Stimulated activated naive CD8-positive, alpha-beta T cell treated with anti-CD3 and anti-CD28 coated beads, Interleukin-15, Interleukin-2, amounts not matched to agents 100 ng/mL and 50 ng/mL, for 24 hours (primary cell): ENCODE results near the gene CTH.
A peak's percentile ranks its signal among the peaks of the same experiment; 100 is the strongest.
"Not testable (repeated sequence)": the region's sequence is repeated elsewhere in the genome, so short reads cannot be mapped to it uniquely, and the experiment has no call there.

ENCODE experiments used
- H3K27ac Mint-ChIP-seq: one replicate; pipeline ENCODE4 v1.8.0; 2021; ENCODE audit warnings: mild to moderate bottlenecking, mixed read lengths
- H3K27me3 Mint-ChIP-seq: one replicate; pipeline ENCODE4 v1.8.0; 2021; ENCODE audit warnings: mixed read lengths
- H3K36me3 Mint-ChIP-seq: one replicate; pipeline ENCODE4 v1.8.0; 2021; ENCODE audit warnings: low read depth, mixed read lengths
- H3K4me1 Mint-ChIP-seq: one replicate; pipeline ENCODE4 v1.8.0; 2021; ENCODE audit warnings: low read depth, mixed read lengths
- H3K4me3 Mint-ChIP-seq: one replicate; pipeline ENCODE4 v1.8.0; 2021; ENCODE audit warnings: mild to moderate bottlenecking, mixed read lengths
- H3K9me3 Mint-ChIP-seq: one replicate; pipeline ENCODE4 v1.8.0; 2021; ENCODE audit warnings: mixed read lengths

Gene CTH

GRCh38 chr1:70392626-70393025 lies 18.4 kb upstream of the CTH start:
- peaks cover 12% of the 10 kb centered on the region for H3K27me3 Mint-ChIP-seq
- H3K36me3 Mint-ChIP-seq, result no peaks in the 10 kb centered on the region
- H3K9me3 Mint-ChIP-seq, result no peaks in the 10 kb centered on the region
- H3K27ac Mint-ChIP-seq, result no peak overlapping the region
- no peak overlapping the region for H3K4me3 Mint-ChIP-seq
- H3K4me1 Mint-ChIP-seq, result no peaks in the 10 kb centered on the region

GRCh38 chr1:70396607-70397006 lies 14.5 kb upstream of the CTH start:
- H3K4me1 Mint-ChIP-seq, result no peaks in the 10 kb centered on the region
- H3K9me3 Mint-ChIP-seq, result no peaks in the 10 kb centered on the region
- H3K27ac Mint-ChIP-seq, result no peak overlapping the region
- peaks cover 3% of the 10 kb centered on the region for H3K27me3 Mint-ChIP-seq
- H3K4me3 Mint-ChIP-seq, result no peak overlapping the region
- H3K36me3 Mint-ChIP-seq, result no peaks in the 10 kb centered on the region

GRCh38 chr1:70397013-70397412 lies 14.1 kb upstream of the CTH start:
- Mint-ChIP-seq H3K4me3 (no peak overlapping the region), H3K27ac (no peak overlapping the region), H3K4me1 (no peaks in the 10 kb centered on the region), H3K27me3 (peaks cover 3% of the 10 kb centered on the region), H3K9me3 (no peaks in the 10 kb centered on the region), H3K36me3 (no peaks in the 10 kb centered on the region)

GRCh38 chr1:70400335-70400734 lies 10.7 kb upstream of the CTH start:
- H3K27me3 Mint-ChIP-seq, result peaks cover 7% of the 10 kb centered on the region
- H3K27ac Mint-ChIP-seq, result no peak overlapping the region
- H3K9me3 Mint-ChIP-seq, result no peaks in the 10 kb centered on the region
- H3K36me3 Mint-ChIP-seq, result no peaks in the 10 kb centered on the region
- H3K4me3 Mint-ChIP-seq, result no peak overlapping the region
- H3K4me1 Mint-ChIP-seq, result no peaks in the 10 kb centered on the region

- H3K4me3 Mint-ChIP-seq, result no peak overlapping the region
- no peak overlapping the region for H3K27ac Mint-ChIP-seq
- no peaks in the 10 kb centered on the region for H3K9me3 Mint-ChIP-seq
- H3K36me3 Mint-ChIP-seq, result no peaks in the 10 kb centered on the region
- H3K27me3 Mint-ChIP-seq, result peaks cover 12% of the 10 kb centered on the region
- no peaks in the 10 kb centered on the region for H3K4me1 Mint-ChIP-seq
These were observed 9.1 kb upstream of the CTH start for GRCh38 chr1:70401974-70402373.

- no peak overlapping the region for H3K27ac Mint-ChIP-seq
- peaks cover 15% of the 10 kb centered on the region for H3K27me3 Mint-ChIP-seq
- no peak overlapping the region for H3K4me3 Mint-ChIP-seq
- H3K36me3 Mint-ChIP-seq, result no peaks in the 10 kb centered on the region
- H3K9me3 Mint-ChIP-seq, result no peaks in the 10 kb centered on the region
- H3K4me1 Mint-ChIP-seq, result no peaks in the 10 kb centered on the region
These were observed 7.3 kb upstream of the CTH start for GRCh38 chr1:70403759-70404158.

GRCh38 chr1:70405780-70406416 lies 5.2 kb upstream of the CTH start:
- no peaks in the 10 kb centered on the region for H3K36me3 Mint-ChIP-seq
- H3K27ac Mint-ChIP-seq, result no peak overlapping the region
- peaks cover 15% of the 10 kb centered on the region for H3K27me3 Mint-ChIP-seq
- no peaks in the 10 kb centered on the region for H3K9me3 Mint-ChIP-seq
- H3K4me3 Mint-ChIP-seq, result no peak overlapping the region
- peaks cover 7% of the 10 kb centered on the region for H3K4me1 Mint-ChIP-seq

GRCh38 chr1:70409136-70409535 lies 1.9 kb upstream of the CTH start:
- H3K4me3 Mint-ChIP-seq, result no peak overlapping the region

GRCh38 chr1:70411360-70411844 lies 334 bp downstream of the CTH start:
- Mint-ChIP-seq H3K36me3 (peaks cover 5% of the 10 kb centered on the region), H3K27me3 (peaks cover 8% of the 10 kb centered on the region), H3K4me3 (peak overlapping the region; percentile 97), H3K27ac (peak overlapping the region; percentile 92), H3K4me1 (peaks cover 25% of the 10 kb centered on the region), H3K9me3 (no peaks in the 10 kb centered on the region)

More at GRCh38 chr1:70409136-70409535, 1.9 kb upstream of the CTH start:
- no peak overlapping the region for H3K27ac Mint-ChIP-seq
- H3K9me3 Mint-ChIP-seq, result no peaks in the 10 kb centered on the region
- H3K27me3 Mint-ChIP-seq, result peaks cover 11% of the 10 kb centered on the region
- peaks cover 5% of the 10 kb centered on the region for H3K36me3 Mint-ChIP-seq
- peaks cover 25% of the 10 kb centered on the region for H3K4me1 Mint-ChIP-seq

- Mint-ChIP-seq H3K4me3 (no peak overlapping the region), H3K9me3 (no peaks in the 10 kb centered on the region), H3K36me3 (peaks cover 14% of the 10 kb centered on the region), H3K27ac (no peak overlapping the region), H3K27me3 (no peaks in the 10 kb centered on the region), H3K4me1 (peaks cover 18% of the 10 kb centered on the region)
These were observed 4.8 kb downstream of the CTH start for GRCh38 chr1:70415882-70416281.

- H3K27ac Mint-ChIP-seq, H3K9me3 Mint-ChIP-seq, H3K4me3 Mint-ChIP-seq, H3K27me3 Mint-ChIP-seq, H3K4me1 Mint-ChIP-seq: not testable (repeated sequence)
- H3K36me3 Mint-ChIP-seq, result peaks cover 21% of the 10 kb centered on the region
These were observed 8.1 kb downstream of the CTH start for GRCh38 chr1:70418973-70419734.

- Mint-ChIP-seq H3K27me3 (no peaks in the 10 kb centered on the region), H3K4me1 (peaks cover 3% of the 10 kb centered on the region), H3K9me3 (no peaks in the 10 kb centered on the region), H3K4me3 (no peak overlapping the region), H3K27ac (no peak overlapping the region), H3K36me3 (peaks cover 24% of the 10 kb centered on the region)
These were observed 9.3 kb downstream of the CTH start for GRCh38 chr1:70420320-70420719.

GRCh38 chr1:70426154-70427131 lies 15.4 kb downstream of the CTH start:
- no peak overlapping the region for H3K27ac Mint-ChIP-seq

GRCh38 chr1:70427976-70428375 lies 16.9 kb downstream of the CTH start:
- H3K27me3 Mint-ChIP-seq, result no peaks in the 10 kb centered on the region
- H3K27ac Mint-ChIP-seq, result no peak overlapping the region
- H3K36me3 Mint-ChIP-seq, result peaks cover 48% of the 10 kb centered on the region
- H3K4me1 Mint-ChIP-seq, result peaks cover 3% of the 10 kb centered on the region
- no peaks in the 10 kb centered on the region for H3K9me3 Mint-ChIP-seq
- no peak overlapping the region for H3K4me3 Mint-ChIP-seq

More at GRCh38 chr1:70426154-70427131, 15.4 kb downstream of the CTH start:
- peaks cover 36% of the 10 kb centered on the region for H3K36me3 Mint-ChIP-seq
- H3K4me3 Mint-ChIP-seq, result no peak overlapping the region
- no peaks in the 10 kb centered on the region for H3K27me3 Mint-ChIP-seq
- peaks cover 3% of the 10 kb centered on the region for H3K4me1 Mint-ChIP-seq
- H3K9me3 Mint-ChIP-seq, result no peaks in the 10 kb centered on the region

GRCh38 chr1:70429219-70429618 lies 18.2 kb downstream of the CTH start:
- Mint-ChIP-seq H3K27me3 (no peaks in the 10 kb centered on the region), H3K4me3 (no peak overlapping the region), H3K36me3 (peaks cover 46% of the 10 kb centered on the region), H3K27ac (no peak overlapping the region), H3K4me1 (no peaks in the 10 kb centered on the region), H3K9me3 (no peaks in the 10 kb centered on the region)
